Smooth muscle cell (in vitro differentiated cells): ENCODE measurements around the gene SYCN. TPM values are rescaled to one million over a fixed set of nuclear protein-coding genes. Genes with fewer than 3 reads are reported as not detected.

ENCODE experiments used
- DNase-seq: peaks from one replicate; lab custom pipeline; 2025; ENCODE audit not compliant: unreplicated experiment; lab: John Stamatoyannopoulos, UW
- H2AFZ ChIP-seq: fragments of 200-600 bp; sonication (generic); 2 replicates; pipeline ENCODE4 v1.6.0; 2016; ENCODE audit warnings: antibody characterized with exemption, low read depth, mild to moderate bottlenecking
- H3F3A ChIP-seq: fragments of 200-600 bp; sonication (generic); 2 replicates; pipeline ENCODE4 v1.6.0; 2017; ENCODE audit warnings: antibody characterized with exemption, low read depth
- H3K27ac ChIP-seq: fragments of 200-600 bp; sonication (generic); 2 replicates; pipeline ENCODE4 v1.5.1; 2016; ENCODE audit warnings: low read depth, mild to moderate bottlenecking
- H3K27me3 ChIP-seq: fragments of 200-600 bp; sonication (generic); 2 replicates; pipeline ENCODE4 v1.6.1; 2016; ENCODE audit warnings: low read depth, mild to moderate bottlenecking
- H3K36me3 ChIP-seq: fragments of 200-600 bp; sonication (generic); 2 replicates; pipeline ENCODE4 v1.5.1; 2016; ENCODE audit warnings: low read depth
- H3K4me1 ChIP-seq: fragments of 200-600 bp; sonication (generic); 2 replicates; pipeline ENCODE4 v1.5.1; 2016; ENCODE audit warnings: low read depth
- H3K4me2 ChIP-seq: fragments of 200-600 bp; sonication (generic); 2 replicates; pipeline ENCODE4 v1.6.0; 2016; ENCODE audit warnings: mild to moderate bottlenecking
- H3K4me3 ChIP-seq: fragments of 200-600 bp; sonication (generic); 2 replicates; pipeline ENCODE4 v1.5.1; 2016; ENCODE audit warnings: mild to moderate bottlenecking
- H3K79me2 ChIP-seq: fragments of 200-600 bp; sonication (generic); 2 replicates; pipeline ENCODE4 v1.6.0; 2016; ENCODE audit warnings: low read depth, mild to moderate bottlenecking
- H3K9ac ChIP-seq: fragments of 200-600 bp; sonication (generic); 2 replicates; pipeline ENCODE4 v1.6.0; 2016; ENCODE audit warnings: low read depth
- H3K9me3 ChIP-seq: fragments of 200-600 bp; sonication (generic); replicated peaks from 2 replicates; pipeline ENCODE4 v1.5.1; 2016; ENCODE audit warnings: low read depth
- H4K20me1 ChIP-seq: fragments of 200-600 bp; sonication (generic); 2 replicates; pipeline ENCODE4 v1.6.0; 2016; ENCODE audit warnings: low read depth
- CTCF ChIP-seq: fragments of 200-600 bp; sonication (generic); IDR thresholded peaks from 2 replicates; pipeline ENCODE4 v1.5.1; 2017; ENCODE audit warnings: borderline replicate concordance, mild to moderate bottlenecking, antibody characterized with exemption; ENCODE audit not compliant: insufficient read depth, poor library complexity, severe bottlenecking
- WGBS: methylation state at CpG from one replicate; pipeline ENCODE4 v1.1.7; 2016; ENCODE audit warnings: low lambda C conversion rate; 5-methylcytosine and 5-hydroxymethylcytosine counted together
- polyA plus RNA-seq: library from polyadenylated mRNA; unstranded; fragments of >200 nt; fragmentation: Nextera tagmentation; extraction: Ambion mirVana; gene quantifications from 2 replicates; pipeline ENCODE4 v1.2.1, GENCODE V29; 2016
- total RNA-seq: library from RNA; depleted of rRNA; stranded (reverse); fragments of >200 nt; gene quantifications from 2 replicates; pipeline ENCODE4 v1.2.3, GENCODE V29; 2014

The SYCN gene
- total and polyA plus RNA-seq, 2 experiments from 2014 or later: not detected

- no peak overlapping the region for H2AFZ ChIP-seq
- no peaks in the 10 kb centered on the region for H3K9me3 ChIP-seq
- H3K79me2 ChIP-seq: no peaks in the 10 kb centered on the region
- H3K27me3 ChIP-seq: no peaks in the 10 kb centered on the region
- no peak overlapping the region for H3K27ac ChIP-seq
- H4K20me1 ChIP-seq: no peaks in the 10 kb centered on the region
- H3K9ac ChIP-seq: no peak overlapping the region
- no peaks in the 10 kb centered on the region for H3K4me1 ChIP-seq
- no peak for TF ChIP-seq CTCF
- H3F3A ChIP-seq: no peaks in the 10 kb centered on the region
- no peak for DNase-seq
- H3K4me2 ChIP-seq: no peak overlapping the region
- H3K4me3 ChIP-seq: no peak overlapping the region
- 63% methylated on average over 13 of the region's 13 CpGs for WGBS
- no peaks in the 10 kb centered on the region for H3K36me3 ChIP-seq
Measured at GRCh38 chr19:39211731-39212374, 7.8 kb upstream of the SYCN start.

GRCh38 chr19:39209196-39209595, 5.1 kb upstream of the SYCN start:
- Histone ChIP-seq H3K36me3 (no peaks in the 10 kb centered on the region), H3K4me2 (no peak overlapping the region), H3K79me2 (no peaks in the 10 kb centered on the region), H3K27me3 (no peaks in the 10 kb centered on the region), H4K20me1 (no peaks in the 10 kb centered on the region), H3K4me3 (no peak overlapping the region), H3F3A (no peaks in the 10 kb centered on the region), H3K27ac (no peak overlapping the region), H3K9me3 (no peaks in the 10 kb centered on the region), H3K9ac (no peak overlapping the region), H2AFZ (no peak overlapping the region), H3K4me1 (no peaks in the 10 kb centered on the region)
- 89% methylated on average over 7 of the region's 7 CpGs for WGBS
- no peak for DNase-seq
- TF ChIP-seq CTCF: no peak

GRCh38 chr19:39208175-39208795, 4.2 kb upstream of the SYCN start:
- H4K20me1 ChIP-seq: no peaks in the 10 kb centered on the region
- no peak for TF ChIP-seq CTCF
- H3K4me2 ChIP-seq: no peak overlapping the region
- no peak overlapping the region for H2AFZ ChIP-seq
- no peaks in the 10 kb centered on the region for H3K27me3 ChIP-seq
- H3K4me1 ChIP-seq: no peaks in the 10 kb centered on the region
- H3K9me3 ChIP-seq: no peaks in the 10 kb centered on the region
- H3K79me2 ChIP-seq: no peaks in the 10 kb centered on the region
- no peaks in the 10 kb centered on the region for H3K36me3 ChIP-seq
- no peak overlapping the region for H3K9ac ChIP-seq
- no peak overlapping the region for H3K4me3 ChIP-seq
- WGBS: 85% methylated on average over 9 of the region's 9 CpGs
- H3F3A ChIP-seq: no peaks in the 10 kb centered on the region
- DNase-seq: no peak
- H3K27ac ChIP-seq: no peak overlapping the region
